HUES6 (cell line): ENCODE results near the gene EPS8L2.
"Not testable (repeated sequence)": the region's sequence is repeated elsewhere in the genome, so short reads cannot be mapped to it uniquely, and the experiment has no call there.

ENCODE experiments used
- H3K27ac ChIP-seq: 2 replicates; pipeline ENCODE4 v1.7.0; 2013; ENCODE audit warnings: low read depth, mild to moderate bottlenecking, low read length, inconsistent platforms
- H3K27me3 ChIP-seq: 2 replicates; pipeline ENCODE4 v1.6.1; 2013; ENCODE audit warnings: low read length; ENCODE audit not compliant: control insufficient read depth, insufficient read depth
- H3K36me3 ChIP-seq: 2 replicates; pipeline ENCODE4 v1.6.1; 2013; ENCODE audit warnings: low read length; ENCODE audit not compliant: control insufficient read depth, insufficient read depth
- H3K4me1 ChIP-seq: 2 replicates; pipeline ENCODE4 v1.6.1; 2013; ENCODE audit warnings: low read length; ENCODE audit not compliant: control insufficient read depth, insufficient read depth
- H3K4me3 ChIP-seq: 2 replicates; pipeline ENCODE4 v1.5.1; 2013; ENCODE audit warnings: low read depth, low read length
- H3K9ac ChIP-seq: one replicate; pipeline ENCODE4 v1.6.1; 2013; ENCODE audit warnings: mild to moderate bottlenecking, low read length
- H3K9me3 ChIP-seq: 2 replicates; pipeline ENCODE4 v1.6.1; 2013; ENCODE audit warnings: low read depth, low read length; ENCODE audit not compliant: control insufficient read depth, insufficient read depth

EPS8L2 gene

GRCh38 chr11:673866-674265 lies 32.2 kb upstream of the EPS8L2 start:
- Histone ChIP-seq H3K4me1 (no peaks in the 10 kb centered on the region), H3K9me3 (no peaks in the 10 kb centered on the region), H3K36me3 (peaks cover 40% of the 10 kb centered on the region), H3K9ac (no peak overlapping the region), H3K4me3 (no peak overlapping the region), H3K27ac (no peak overlapping the region), H3K27me3 (no peaks in the 10 kb centered on the region)

GRCh38 chr11:674406-674805 lies 31.6 kb upstream of the EPS8L2 start:
- Histone ChIP-seq H3K4me1 (no peaks in the 10 kb centered on the region), H3K27ac (no peak overlapping the region), H3K9me3 (no peaks in the 10 kb centered on the region), H3K27me3 (no peaks in the 10 kb centered on the region), H3K36me3 (peaks cover 43% of the 10 kb centered on the region), H3K9ac (no peak overlapping the region), H3K4me3 (no peak overlapping the region)

GRCh38 chr11:678297-678696 lies 27.7 kb upstream of the EPS8L2 start:
- Histone ChIP-seq H3K4me3 (no peak overlapping the region), H3K27me3 (no peaks in the 10 kb centered on the region), H3K9ac (no peak overlapping the region), H3K4me1 (no peaks in the 10 kb centered on the region; the same call in 1 of the 2 replicates), H3K27ac (no peak overlapping the region), H3K9me3 (no peaks in the 10 kb centered on the region), H3K36me3 (peaks cover 58% of the 10 kb centered on the region)

GRCh38 chr11:679271-680207 lies 26.5 kb upstream of the EPS8L2 start:
- Histone ChIP-seq H3K4me3 (no peak overlapping the region), H3K36me3 (peaks cover 53% of the 10 kb centered on the region), H3K4me1 (peaks cover 5% of the 10 kb centered on the region; the same call in 1 of the 2 replicates), H3K27me3 (no peaks in the 10 kb centered on the region), H3K27ac (no peak overlapping the region), H3K9ac (no peak overlapping the region), H3K9me3 (no peaks in the 10 kb centered on the region)

GRCh38 chr11:680476-680875 lies 25.6 kb upstream of the EPS8L2 start:
- H3K9me3 ChIP-seq = no peaks in the 10 kb centered on the region
- H3K4me1 ChIP-seq = peaks cover 5% of the 10 kb centered on the region; the same call in 1 of the 2 replicates
- no peak overlapping the region for H3K27ac ChIP-seq
- H3K36me3 ChIP-seq = peaks cover 57% of the 10 kb centered on the region
- H3K9ac ChIP-seq = no peak overlapping the region
- no peaks in the 10 kb centered on the region for H3K27me3 ChIP-seq
- H3K4me3 ChIP-seq = no peak overlapping the region

- H3K27ac ChIP-seq = no peak overlapping the region
- no peaks in the 10 kb centered on the region for H3K27me3 ChIP-seq
- peaks cover 5% of the 10 kb centered on the region; the same call in 1 of the 2 replicates for H3K4me1 ChIP-seq
- H3K4me3 ChIP-seq = no peak overlapping the region
- peaks cover 57% of the 10 kb centered on the region for H3K36me3 ChIP-seq
- H3K9me3 ChIP-seq = no peaks in the 10 kb centered on the region
- no peak overlapping the region for H3K9ac ChIP-seq
These were observed 25.1 kb upstream of the EPS8L2 start for GRCh38 chr11:680970-681369.

GRCh38 chr11:686451-687243 lies 19.4 kb upstream of the EPS8L2 start:
- Histone ChIP-seq H3K9ac (no peak overlapping the region), H3K27me3 (no peaks in the 10 kb centered on the region), H3K9me3 (no peaks in the 10 kb centered on the region), H3K36me3 (peaks cover 60% of the 10 kb centered on the region), H3K27ac (no peak overlapping the region), H3K4me3 (no peak overlapping the region), H3K4me1 (peaks cover 5% of the 10 kb centered on the region; the same call in 1 of the 2 replicates)

GRCh38 chr11:687751-688150 lies 18.3 kb upstream of the EPS8L2 start:
- H3K4me3 ChIP-seq = no peak overlapping the region
- H3K27me3 ChIP-seq = no peaks in the 10 kb centered on the region
- H3K4me1 ChIP-seq = peaks cover 5% of the 10 kb centered on the region; the same call in 1 of the 2 replicates
- H3K9ac ChIP-seq = no peak overlapping the region
- H3K9me3 ChIP-seq = no peaks in the 10 kb centered on the region
- H3K36me3 ChIP-seq = peaks cover 49% of the 10 kb centered on the region
- H3K27ac ChIP-seq = no peak overlapping the region

GRCh38 chr11:688681-689080 lies 17.4 kb upstream of the EPS8L2 start:
- H3K4me1 ChIP-seq = peaks cover 11% of the 10 kb centered on the region
- no peak overlapping the region for H3K4me3 ChIP-seq
- H3K9me3 ChIP-seq = no peaks in the 10 kb centered on the region
- peaks cover 46% of the 10 kb centered on the region for H3K36me3 ChIP-seq
- no peak overlapping the region for H3K27ac ChIP-seq
- H3K27me3 ChIP-seq = no peaks in the 10 kb centered on the region
- no peak overlapping the region for H3K9ac ChIP-seq

- no peaks in the 10 kb centered on the region for H3K9me3 ChIP-seq
- peaks cover 13% of the 10 kb centered on the region for H3K4me1 ChIP-seq
- no peaks in the 10 kb centered on the region for H3K27me3 ChIP-seq
- H3K27ac ChIP-seq = no peak overlapping the region
- no peak overlapping the region for H3K9ac ChIP-seq
- H3K4me3 ChIP-seq = no peak overlapping the region
- H3K36me3 ChIP-seq = peaks cover 41% of the 10 kb centered on the region
These were observed 16.4 kb upstream of the EPS8L2 start for GRCh38 chr11:689625-690024.

GRCh38 chr11:690244-690643 lies 15.8 kb upstream of the EPS8L2 start:
- not testable (repeated sequence) for H3K27me3 ChIP-seq, H3K9me3 ChIP-seq, H3K9ac ChIP-seq, H3K4me3 ChIP-seq, H3K27ac ChIP-seq
- peaks cover 13% of the 10 kb centered on the region for H3K4me1 ChIP-seq
- peaks cover 38% of the 10 kb centered on the region for H3K36me3 ChIP-seq
